Neural cell (in vitro differentiated cells): Measurements from ENCODE around the gene SGIP1.

ENCODE experiments used
- CTCF ChIP-seq: fragments of 450-650 bp; IDR thresholded peaks from 2 replicates; pipeline ENCODE4 v1.5.1; 2014; ENCODE audit warnings: antibody characterized with exemption, mild to moderate bottlenecking, moderate library complexity; ENCODE audit not compliant: poor library complexity, severe bottlenecking
- EP300 ChIP-seq: fragments of 450-650 bp; conservative IDR thresholded peaks from 2 replicates; pipeline ENCODE4 v1.6.1; 2014; ENCODE audit warnings: antibody characterized with exemption, mild to moderate bottlenecking, moderate library complexity; ENCODE audit not compliant: poor library complexity, severe bottlenecking
- EZH2 ChIP-seq: fragments of 200-600, 300-800 bp; shearing (Covaris generic), sonication (generic); IDR thresholded peaks from 2 replicates; pipeline ENCODE4 v1.6.1; 2014; ENCODE audit warnings: antibody characterized with exemption, low read length, borderline replicate concordance, mild to moderate bottlenecking; ENCODE audit not compliant: insufficient read depth, poor library complexity, severe bottlenecking
- MXI1 ChIP-seq: fragments of 450-650 bp; conservative IDR thresholded peaks from 2 replicates; pipeline ENCODE4 v1.6.1; 2014; ENCODE audit warnings: antibody characterized with exemption, mild to moderate bottlenecking; ENCODE audit not compliant: poor library complexity, severe bottlenecking
- RAD21 ChIP-seq: fragments of 450-650 bp; conservative IDR thresholded peaks from 2 replicates; pipeline ENCODE4 v1.6.1; 2014; ENCODE audit warnings: antibody characterized with exemption, mild to moderate bottlenecking, moderate library complexity
- REST ChIP-seq: IDR thresholded peaks from 2 replicates; pipeline ENCODE4 v1.6.1; 2012; ENCODE audit warnings: borderline replicate concordance

- TF ChIP-seq CTCF, result no peak
- no peak for TF ChIP-seq EP300
- no peak for TF ChIP-seq RAD21
- TF ChIP-seq REST, result no peak
- no peak for TF ChIP-seq EZH2
- TF ChIP-seq MXI1, result no peak
These were observed 25.6 kb downstream of the SGIP1 start for GRCh38 chr1:66559517-66559916.
